GM12878 (cell line): ENCODE results near the gene DOCK1. TPM values are rescaled to one million over a fixed set of nuclear protein-coding genes. Genes with fewer than 3 reads are reported as not detected.

Experiments used
- ATAC-seq: fragments of 200-7000 bp; cut with Tn5 transposase; 3 replicates; pipeline ENCODE4 v1.9.1; 2020; ENCODE audit warnings: mild to moderate bottlenecking, moderate library complexity
- BruUV-seq: library from RNA; stranded (reverse); fragments of 400-500 nt; replicated peaks from 2 replicates; lab custom pipeline; 2021; lab: Mats Ljungman, UMichigan
- CTCF ChIA-PET: fragments of 300-600 bp; sonication (Branson Sonifier 250); formaldehyde crosslinking; extraction: SDS; loops from one replicate; lab custom pipeline; 2021; ENCODE audit warnings: inconsistent platforms; lab: Yijun Ruan, JAX
- POLR2A ChIA-PET: fragments of 350-600 bp; formaldehyde crosslinking; extraction: SDS; loops from one replicate; lab custom pipeline; 2021; ENCODE audit warnings: inconsistent platforms; lab: Charles Lee
- RAD21 ChIA-PET: fragments of 300-600 bp; sonication (Branson Sonifier 250); formaldehyde crosslinking; loops from one replicate; lab custom pipeline; 2023; ENCODE audit warnings: antibody characterized with exemption; ENCODE audit not compliant: unreplicated experiment; lab: Charles Lee
- SMC1A ChIA-PET: fragments of 300-600 bp; sonication (Branson Sonifier 250); formaldehyde crosslinking; loops from one replicate; lab custom pipeline; 2023; ENCODE audit not compliant: unreplicated experiment, uncharacterized antibody; lab: Charles Lee
- DNase-seq: peaks from one replicate; pipeline ENCODE4 v3.0.0-alpha.2; 2011; ENCODE audit warnings: low read depth, low spot score
- FAIRE-seq: peaks from 3 replicates; lab custom pipeline; 2011; peaks lifted over from hg19 to GRCh38; lab: Jason Lieb, UNC
- H2AFZ ChIP-seq: 2 replicates; pipeline ENCODE4 v1.6.0; 2011; ENCODE audit warnings: low read depth, low read length, control low read depth; ENCODE audit not compliant: control insufficient read depth
- H3K27ac ChIP-seq: 2 replicates; pipeline ENCODE4 v1.5.1; 2011; ENCODE audit warnings: control low read depth; ENCODE audit not compliant: control insufficient read depth, insufficient read depth
- H3K27me3 ChIP-seq, 2 experiments: replicated peaks in 1 of 2; 2 replicates each; pipeline versions ENCODE4 v1.6.0 to v1.6.1; 2011; ENCODE audit warnings: low read length in 1 of 2; ENCODE audit not compliant: control insufficient read depth in 2 of 2, insufficient read depth in 2 of 2
- H3K36me3 ChIP-seq, 2 experiments: 2 replicates each; pipeline ENCODE4 v1.5.1; 2011; ENCODE audit warnings: low read length in 1 of 2; ENCODE audit not compliant: control insufficient read depth in 2 of 2, insufficient read depth in 2 of 2
- H3K4me1 ChIP-seq: 2 replicates; pipeline ENCODE4 v1.6.1; 2011; ENCODE audit warnings: mild to moderate bottlenecking, low read length, moderate library complexity, mixed read lengths; ENCODE audit not compliant: control insufficient read depth, insufficient read depth
- H3K4me2 ChIP-seq: 2 replicates; pipeline ENCODE4 v1.6.0; 2011; ENCODE audit warnings: control low read depth; ENCODE audit not compliant: control insufficient read depth, insufficient read depth
- H3K4me3 ChIP-seq: fragments of 200-600 bp; sonication (generic); 2 replicates; pipeline ENCODE4 v1.5.1; 2016
- H3K79me2 ChIP-seq: 2 replicates; pipeline ENCODE4 v1.6.0; 2011; ENCODE audit warnings: low read length; ENCODE audit not compliant: control insufficient read depth, insufficient read depth
- H3K9ac ChIP-seq: 2 replicates; pipeline ENCODE4 v1.8.0; 2011; ENCODE audit warnings: low read length, control low read depth, mixed read lengths; ENCODE audit not compliant: control insufficient read depth, insufficient read depth
- H3K9me3 ChIP-seq: replicated peaks from 3 replicates; pipeline ENCODE4 v1.5.1; 2011; ENCODE audit warnings: mild to moderate bottlenecking, low read length; ENCODE audit not compliant: control insufficient read depth, insufficient read depth
- H4K20me1 ChIP-seq: 2 replicates; pipeline ENCODE4 v1.6.0; 2011; ENCODE audit not compliant: control insufficient read depth, insufficient read depth
- ASH2L ChIP-seq: fragments of 300-600, 200-600 bp; sonication (generic); IDR thresholded peaks from 2 replicates; pipeline ENCODE4 v1.6.1; 2017; ENCODE audit warnings: low read depth, mild to moderate bottlenecking, borderline replicate concordance
- BMI1 ChIP-seq: fragments of 450-650 bp; IDR thresholded peaks from 2 replicates; pipeline ENCODE4 v1.6.1; 2016; ENCODE audit warnings: mild to moderate bottlenecking, moderate library complexity, borderline replicate concordance
- CHD4 ChIP-seq: fragments of 200-600 bp; sonication (generic); IDR thresholded peaks from 2 replicates; pipeline ENCODE4 v1.6.1; 2016; ENCODE audit warnings: mild to moderate bottlenecking
- DPF2 ChIP-seq: fragments of 450-650 bp; IDR thresholded peaks from 2 replicates; pipeline ENCODE4 v1.6.1; 2017; ENCODE audit warnings: mild to moderate bottlenecking
- ELK1 ChIP-seq: IDR thresholded peaks from 2 replicates; pipeline ENCODE4 v1.6.1; 2012; ENCODE audit warnings: low read depth, low read length, improper control_type of control experiment
- IRF4 ChIP-seq: IDR thresholded peaks from 2 replicates; pipeline ENCODE4 v1.6.1; 2011; ENCODE audit warnings: low read depth, low read length
- MYB ChIP-seq: fragments of 150-350 bp; IDR thresholded peaks from 2 replicates; pipeline ENCODE4 v1.6.1; 2014; ENCODE audit warnings: mild to moderate bottlenecking, low read depth, low read length, borderline replicate concordance
- RELA ChIP-seq: fragments of 450-650 bp; IDR thresholded peaks from 2 replicates; pipeline ENCODE4 v1.8.0; 2014; ENCODE audit warnings: borderline replicate concordance; ENCODE audit not compliant: partially characterized antibody
- RELB ChIP-seq: fragments of 450-650 bp; IDR thresholded peaks from 2 replicates; pipeline ENCODE4 v1.6.1; 2017; ENCODE audit warnings: low read depth, mild to moderate bottlenecking, moderate library complexity
- TARDBP ChIP-seq: IDR thresholded peaks from 2 replicates; pipeline ENCODE4 v1.6.1; 2016; ENCODE audit warnings: borderline replicate concordance
- WRNIP1 ChIP-seq: IDR thresholded peaks from 2 replicates; pipeline ENCODE4 v1.6.1; 2011; ENCODE audit warnings: low read depth, low read length, improper control_type of control experiment, borderline replicate concordance
- WGBS: methylation state at CpG from one replicate; pipeline ENCODE4 v1.1.6; 2016; ENCODE audit warnings: low lambda C conversion rate; ENCODE audit not compliant: insufficient replicate concordance, insufficient coverage; ENCODE audit errors: missing lambda C conversion rate; 5-methylcytosine and 5-hydroxymethylcytosine counted together
- in situ Hi-C: fragments of 300-500 bp; cut with MboI; formaldehyde crosslinking; loops from 9 replicates; pipeline ENCODE4 v1.14.3; 2018; ENCODE audit warnings: mixed read lengths
- intact Hi-C: fragments of 100-400 bp; cut with micrococcal nuclease; formaldehyde crosslinking; loops from one replicate; pipeline ENCODE4 v1.14.2; 2022; ENCODE audit not compliant: unreplicated experiment
- polyA plus RNA-seq, 11 experiments: library from polyadenylated mRNA; depleted of rRNA in 4 of 11; unstranded in 6 of 11; stranded (reverse) in 5 of 11; fragments of >200 nt; fragmentation: Nextera tagmentation in 4 of 11; fragmentation: Illumina TruSeq in 1 of 11; extraction: Ambion mirVana in 4 of 11; extraction: Trizol in 1 of 11; gene quantifications; 1 replicate in 1 of 11; 2 replicates in 10 of 11; pipeline versions ENCODE4 v1.2.1 to v1.2.3, GENCODE V29; 2011 to 2016; ENCODE audit warnings: inconsistent platforms in 2 of 11, missing spikeins in 2 of 11, low read depth in 1 of 11
- total RNA-seq, 4 experiments: library from RNA; depleted of rRNA in 3 of 4; stranded (reverse); fragments of >200 nt in 3 of 4; fragmentation: Illumina TruSeq in 1 of 4; extraction: Trizol in 1 of 4; gene quantifications; 2 replicates each; pipeline versions ENCODE4 v1.2.1 to v1.2.3, GENCODE V29; 2013 to 2021
- TF ChIP-seq, protein P1 (sequence below): fragments of 450-650 bp; IDR thresholded peaks from 2 replicates; pipeline ENCODE4 v1.6.1; 2017; ENCODE audit warnings: antibody characterized with exemption, mild to moderate bottlenecking, moderate library complexity
- TF ChIP-seq, protein P2 (sequence below): fragments of 450-650 bp; IDR thresholded peaks from 2 replicates; pipeline ENCODE4 v1.6.1; 2017; ENCODE audit warnings: mild to moderate bottlenecking, moderate library complexity

DOCK1 gene
- total and polyA plus RNA-seq, 10 of the 15 experiments (the other 5 are each of a cell fraction or from before 2014, with no cell fraction given) = 0.05 to 0.18 TPM; not detected in 8

GRCh38 chr10:127442220-127442525 lies 536.9 kb downstream of the DOCK1 start:
- BruUV-seq = no TSS peak
- FAIRE-seq (no peak), ATAC-seq (no peak), DNase-seq (no peak)
- RAD21 ChIA-PET = no interaction called here
- no peak overlapping the region for H3K27ac ChIP-seq
- CTCF ChIA-PET = no interaction called here
- H3K4me2 ChIP-seq = no peak overlapping the region
- intact Hi-C loops (no loop called here), in situ Hi-C loops (no loop called here)
- H3K4me3 ChIP-seq = no peak overlapping the region
- no peak overlapping the region for H2AFZ ChIP-seq
- no peaks in the 10 kb centered on the region for H4K20me1 ChIP-seq
- H3K9me3 ChIP-seq = no peaks in the 10 kb centered on the region
- H3K79me2 ChIP-seq = no peaks in the 10 kb centered on the region
- SMC1A ChIA-PET = no interaction called here
- no peaks in the 10 kb centered on the region for H3K36me3 ChIP-seq
- H3K4me1 ChIP-seq = no peaks in the 10 kb centered on the region
- no peak overlapping the region for H3K9ac ChIP-seq
- 15% methylated on average over 5 of the region's 5 CpGs for WGBS
- POLR2A ChIA-PET = no interaction called here
- H3K27me3 ChIP-seq = no peaks in the 10 kb centered on the region
- TF ChIP-seq BMI1 (no peak), DPF2 (no peak), CHD4 (no peak), RELB (no peak), ELK1 (no peak), MYB (no peak), ASH2L (no peak), RELA (no peak), WRNIP1 (no peak), IRF4 (no peak), TARDBP (no peak)
- TF ChIP-seq, protein P1, sequence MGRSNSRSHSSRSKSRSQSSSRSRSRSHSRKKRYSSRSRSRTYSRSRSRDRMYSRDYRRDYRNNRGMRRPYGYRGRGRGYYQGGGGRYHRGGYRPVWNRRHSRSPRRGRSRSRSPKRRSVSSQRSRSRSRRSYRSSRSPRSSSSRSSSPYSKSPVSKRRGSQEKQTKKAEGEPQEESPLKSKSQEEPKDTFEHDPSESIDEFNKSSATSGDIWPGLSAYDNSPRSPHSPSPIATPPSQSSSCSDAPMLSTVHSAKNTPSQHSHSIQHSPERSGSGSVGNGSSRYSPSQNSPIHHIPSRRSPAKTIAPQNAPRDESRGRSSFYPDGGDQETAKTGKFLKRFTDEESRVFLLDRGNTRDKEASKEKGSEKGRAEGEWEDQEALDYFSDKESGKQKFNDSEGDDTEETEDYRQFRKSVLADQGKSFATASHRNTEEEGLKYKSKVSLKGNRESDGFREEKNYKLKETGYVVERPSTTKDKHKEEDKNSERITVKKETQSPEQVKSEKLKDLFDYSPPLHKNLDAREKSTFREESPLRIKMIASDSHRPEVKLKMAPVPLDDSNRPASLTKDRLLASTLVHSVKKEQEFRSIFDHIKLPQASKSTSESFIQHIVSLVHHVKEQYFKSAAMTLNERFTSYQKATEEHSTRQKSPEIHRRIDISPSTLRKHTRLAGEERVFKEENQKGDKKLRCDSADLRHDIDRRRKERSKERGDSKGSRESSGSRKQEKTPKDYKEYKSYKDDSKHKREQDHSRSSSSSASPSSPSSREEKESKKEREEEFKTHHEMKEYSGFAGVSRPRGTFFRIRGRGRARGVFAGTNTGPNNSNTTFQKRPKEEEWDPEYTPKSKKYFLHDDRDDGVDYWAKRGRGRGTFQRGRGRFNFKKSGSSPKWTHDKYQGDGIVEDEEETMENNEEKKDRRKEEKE = no peak
- TF ChIP-seq, protein P2, sequence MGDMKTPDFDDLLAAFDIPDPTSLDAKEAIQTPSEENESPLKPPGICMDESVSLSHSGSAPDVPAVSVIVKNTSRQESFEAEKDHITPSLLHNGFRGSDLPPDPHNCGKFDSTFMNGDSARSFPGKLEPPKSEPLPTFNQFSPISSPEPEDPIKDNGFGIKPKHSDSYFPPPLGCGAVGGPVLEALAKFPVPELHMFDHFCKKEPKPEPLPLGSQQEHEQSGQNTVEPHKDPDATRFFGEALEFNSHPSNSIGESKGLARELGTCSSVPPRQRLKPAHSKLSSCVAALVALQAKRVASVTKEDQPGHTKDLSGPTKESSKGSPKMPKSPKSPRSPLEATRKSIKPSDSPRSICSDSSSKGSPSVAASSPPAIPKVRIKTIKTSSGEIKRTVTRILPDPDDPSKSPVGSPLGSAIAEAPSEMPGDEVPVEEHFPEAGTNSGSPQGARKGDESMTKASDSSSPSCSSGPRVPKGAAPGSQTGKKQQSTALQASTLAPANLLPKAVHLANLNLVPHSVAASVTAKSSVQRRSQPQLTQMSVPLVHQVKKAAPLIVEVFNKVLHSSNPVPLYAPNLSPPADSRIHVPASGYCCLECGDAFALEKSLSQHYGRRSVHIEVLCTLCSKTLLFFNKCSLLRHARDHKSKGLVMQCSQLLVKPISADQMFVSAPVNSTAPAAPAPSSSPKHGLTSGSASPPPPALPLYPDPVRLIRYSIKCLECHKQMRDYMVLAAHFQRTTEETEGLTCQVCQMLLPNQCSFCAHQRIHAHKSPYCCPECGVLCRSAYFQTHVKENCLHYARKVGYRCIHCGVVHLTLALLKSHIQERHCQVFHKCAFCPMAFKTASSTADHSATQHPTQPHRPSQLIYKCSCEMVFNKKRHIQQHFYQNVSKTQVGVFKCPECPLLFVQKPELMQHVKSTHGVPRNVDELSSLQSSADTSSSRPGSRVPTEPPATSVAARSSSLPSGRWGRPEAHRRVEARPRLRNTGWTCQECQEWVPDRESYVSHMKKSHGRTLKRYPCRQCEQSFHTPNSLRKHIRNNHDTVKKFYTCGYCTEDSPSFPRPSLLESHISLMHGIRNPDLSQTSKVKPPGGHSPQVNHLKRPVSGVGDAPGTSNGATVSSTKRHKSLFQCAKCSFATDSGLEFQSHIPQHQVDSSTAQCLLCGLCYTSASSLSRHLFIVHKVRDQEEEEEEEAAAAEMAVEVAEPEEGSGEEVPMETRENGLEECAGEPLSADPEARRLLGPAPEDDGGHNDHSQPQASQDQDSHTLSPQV = no peak
